HG03135 (cell line): Measurements from ENCODE around the gene PTGFR.

ENCODE experiments used
- ATAC-seq: cut with Tn5 transposase; IDR thresholded peaks from one replicate; pipeline ENCODE4 v1.9.1; 2021; ENCODE audit warnings: mild to moderate bottlenecking, moderate library complexity; ENCODE audit not compliant: unreplicated experiment

The PTGFR gene

GRCh38 chr1:78577257-78578100 is 86.7 kb downstream of the PTGFR start:
- no peak for ATAC-seq

GRCh38 chr1:78586572-78586971 is 95.8 kb downstream of the PTGFR start:
- no peak for ATAC-seq

- no peak for ATAC-seq
These were observed 96.4 kb downstream of the PTGFR start for GRCh38 chr1:78587211-78587610.
